ENCODE results near the gene TSPAN18.

DNA sequence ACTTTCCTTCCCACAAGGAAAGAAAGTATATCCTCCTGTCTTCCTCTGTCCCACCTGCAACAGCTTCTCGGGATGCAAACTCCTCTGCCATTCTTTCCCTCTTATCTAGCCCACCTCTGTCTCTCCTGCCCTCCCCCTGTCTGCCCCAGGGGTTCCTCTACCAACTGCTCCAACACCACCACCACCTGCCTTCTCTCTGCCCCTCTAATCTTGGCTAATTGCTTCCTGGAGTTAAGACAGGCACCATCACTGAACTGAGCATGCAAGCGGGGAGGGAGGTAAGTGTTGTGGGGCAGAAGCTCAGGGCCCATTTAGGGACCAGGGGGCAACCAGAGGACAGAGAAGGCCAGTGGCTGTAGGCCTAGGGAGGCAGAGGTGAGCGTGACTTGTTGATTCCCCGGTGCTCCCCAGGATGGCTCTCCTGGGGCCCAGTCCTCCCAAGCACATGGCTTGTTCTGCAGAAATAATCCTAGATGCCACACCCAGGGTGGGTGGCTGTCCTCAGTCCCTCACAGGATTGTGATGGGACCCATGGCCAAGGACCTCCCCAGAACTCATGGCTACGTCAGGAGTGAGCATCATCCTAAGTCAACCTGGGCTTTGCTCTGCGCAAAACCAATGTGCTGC lies 112.8 kb downstream of the TSPAN18 start:
- TF ChIP-seq POLR2A (IDR thresholded peaks at IDR 0.05): no peak
- TF ChIP-seq, protein P1, sequence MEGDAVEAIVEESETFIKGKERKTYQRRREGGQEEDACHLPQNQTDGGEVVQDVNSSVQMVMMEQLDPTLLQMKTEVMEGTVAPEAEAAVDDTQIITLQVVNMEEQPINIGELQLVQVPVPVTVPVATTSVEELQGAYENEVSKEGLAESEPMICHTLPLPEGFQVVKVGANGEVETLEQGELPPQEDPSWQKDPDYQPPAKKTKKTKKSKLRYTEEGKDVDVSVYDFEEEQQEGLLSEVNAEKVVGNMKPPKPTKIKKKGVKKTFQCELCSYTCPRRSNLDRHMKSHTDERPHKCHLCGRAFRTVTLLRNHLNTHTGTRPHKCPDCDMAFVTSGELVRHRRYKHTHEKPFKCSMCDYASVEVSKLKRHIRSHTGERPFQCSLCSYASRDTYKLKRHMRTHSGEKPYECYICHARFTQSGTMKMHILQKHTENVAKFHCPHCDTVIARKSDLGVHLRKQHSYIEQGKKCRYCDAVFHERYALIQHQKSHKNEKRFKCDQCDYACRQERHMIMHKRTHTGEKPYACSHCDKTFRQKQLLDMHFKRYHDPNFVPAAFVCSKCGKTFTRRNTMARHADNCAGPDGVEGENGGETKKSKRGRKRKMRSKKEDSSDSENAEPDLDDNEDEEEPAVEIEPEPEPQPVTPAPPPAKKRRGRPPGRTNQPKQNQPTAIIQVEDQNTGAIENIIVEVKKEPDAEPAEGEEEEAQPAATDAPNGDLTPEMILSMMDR (IDR thresholded peaks at IDR 0.05): no peak
